Measurements from ENCODE around the gene PSPN. TPM values are rescaled to one million over a fixed set of nuclear protein-coding genes. Genes with fewer than 3 reads are reported as not detected.

The PSPN gene
- total and polyA plus RNA-seq, 9 of the 15 experiments (the other 6 are each of a cell fraction or from before 2014, with no cell fraction given): 0.21 to 1.1 (median 0.58) TPM

DNA sequence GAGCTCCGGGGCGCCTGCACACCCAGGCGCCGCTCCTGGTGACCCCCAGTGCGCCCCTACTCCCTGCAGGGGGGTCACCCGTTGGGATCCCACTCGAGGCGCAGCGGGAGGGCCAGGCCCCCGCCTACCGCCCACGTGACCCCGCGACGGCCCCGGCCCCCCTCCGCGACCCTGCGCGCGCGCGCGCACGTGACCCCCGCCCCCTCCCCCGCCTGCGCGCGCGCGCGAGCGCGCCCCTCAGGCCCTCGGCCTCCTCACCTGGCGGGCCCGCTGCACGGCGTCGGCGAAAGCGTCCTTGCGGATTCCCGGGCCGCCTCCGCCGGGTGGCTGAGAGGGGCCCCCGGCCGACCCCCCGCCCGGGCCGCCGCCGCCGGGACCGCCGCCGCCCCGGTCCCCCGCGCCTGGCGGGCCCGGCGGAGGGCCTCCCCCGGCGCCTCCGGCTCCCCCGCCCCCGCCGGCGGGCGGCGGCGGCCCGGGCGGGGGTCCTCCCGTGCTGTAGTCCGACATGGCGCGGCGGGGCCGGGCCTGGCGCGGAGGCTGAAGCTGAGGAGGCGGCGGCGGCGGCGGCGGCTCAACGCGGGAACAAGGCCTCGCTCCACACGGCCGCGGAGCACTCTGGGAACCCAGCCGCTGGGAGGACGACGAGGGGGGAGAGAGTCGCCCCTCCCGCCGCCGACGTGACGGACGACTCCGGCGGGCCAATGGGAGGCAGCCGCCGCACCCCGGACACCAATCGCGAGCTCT lies 48.6 kb upstream of the PSPN start, which contains the start of gene KHSRP (continued):
- TF ChIP-seq CREB1 (IDR thresholded peaks at IDR 0.05) (peak; percentile 83), CREB1 (CRISPR knock-in tag; IDR thresholded peaks at IDR 0.05) (peak; percentile 77), MXI1 (IDR thresholded peaks at IDR 0.05; ENCODE audit: low read depth, low read length) (0 out of 2 replicates have a peak, but pooled peaks have one; percentile 31), ZNF24 (IDR thresholded peaks at IDR 0.05) (no peak), KLF16 (IDR thresholded peaks at IDR 0.05) (no peak), POLR2G (IDR thresholded peaks at IDR 0.05; ENCODE audit: low read depth, low read length) (peak; percentile 94), HMGN3 (IDR thresholded peaks at IDR 0.05; ENCODE audit: borderline replicate concordance, extremely low read depth, insufficient read length, low read depth, low read length) (peak; percentile 60), HSF4 (CRISPR knock-in tag; IDR thresholded peaks at IDR 0.05; ENCODE audit: borderline replicate concordance) (no peak), ZNF224 (CRISPR knock-in tag; IDR thresholded peaks at IDR 0.05) (no peak), SRSF3 (IDR thresholded peaks at IDR 0.05; ENCODE audit: insufficient read depth, low read length) (no peak), E2F3 (CRISPR knock-in tag; IDR thresholded peaks at IDR 0.05) (peak; percentile 68; the same call in 1 of the 2 replicates), POLR2A (conservative IDR thresholded peaks at IDR 0.05) (peak; percentile 76), HOMEZ (CRISPR knock-in tag; IDR thresholded peaks at IDR 0.05) (no peak), NKRF (IDR thresholded peaks at IDR 0.05; ENCODE audit: borderline replicate concordance) (no peak), KDM4B (IDR thresholded peaks at IDR 0.05; ENCODE audit: borderline replicate concordance in 2 of 2, low read depth in 1 of 2) (0 out of 4 replicates have a peak, but pooled peaks of 1 of the 2 experiments have one; percentile 59), HCFC1 (IDR thresholded peaks at IDR 0.05; ENCODE audit: low read depth, low read length) (peak; percentile 38; the same call in 1 of the 2 replicates), SIN3B (IDR thresholded peaks at IDR 0.05; ENCODE audit: low read depth) (0 out of 2 replicates have a peak, but pooled peaks have one; percentile 35)
- TF ChIP-seq, protein P1, sequence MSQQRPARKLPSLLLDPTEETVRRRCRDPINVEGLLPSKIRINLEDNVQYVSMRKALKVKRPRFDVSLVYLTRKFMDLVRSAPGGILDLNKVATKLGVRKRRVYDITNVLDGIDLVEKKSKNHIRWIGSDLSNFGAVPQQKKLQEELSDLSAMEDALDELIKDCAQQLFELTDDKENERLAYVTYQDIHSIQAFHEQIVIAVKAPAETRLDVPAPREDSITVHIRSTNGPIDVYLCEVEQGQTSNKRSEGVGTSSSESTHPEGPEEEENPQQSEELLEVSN (IDR thresholded peaks at IDR 0.05; ENCODE audit: borderline replicate concordance in 1 of 2, extremely low read depth in 1 of 2, insufficient read depth in 1 of 2, insufficient read length in 1 of 2, low read depth in 1 of 2, low read length in 1 of 2, poor library complexity in 1 of 2, severe bottlenecking in 1 of 2): peak in 1 of 2 experiments; percentile 87
- TF ChIP-seq, protein P2, sequence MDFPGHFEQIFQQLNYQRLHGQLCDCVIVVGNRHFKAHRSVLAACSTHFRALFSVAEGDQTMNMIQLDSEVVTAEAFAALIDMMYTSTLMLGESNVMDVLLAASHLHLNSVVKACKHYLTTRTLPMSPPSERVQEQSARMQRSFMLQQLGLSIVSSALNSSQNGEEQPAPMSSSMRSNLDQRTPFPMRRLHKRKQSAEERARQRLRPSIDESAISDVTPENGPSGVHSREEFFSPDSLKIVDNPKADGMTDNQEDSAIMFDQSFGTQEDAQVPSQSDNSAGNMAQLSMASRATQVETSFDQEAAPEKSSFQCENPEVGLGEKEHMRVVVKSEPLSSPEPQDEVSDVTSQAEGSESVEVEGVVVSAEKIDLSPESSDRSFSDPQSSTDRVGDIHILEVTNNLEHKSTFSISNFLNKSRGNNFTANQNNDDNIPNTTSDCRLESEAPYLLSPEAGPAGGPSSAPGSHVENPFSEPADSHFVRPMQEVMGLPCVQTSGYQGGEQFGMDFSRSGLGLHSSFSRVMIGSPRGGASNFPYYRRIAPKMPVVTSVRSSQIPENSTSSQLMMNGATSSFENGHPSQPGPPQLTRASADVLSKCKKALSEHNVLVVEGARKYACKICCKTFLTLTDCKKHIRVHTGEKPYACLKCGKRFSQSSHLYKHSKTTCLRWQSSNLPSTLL (IDR thresholded peaks at IDR 0.05): no peak
